ENCODE results near the gene LGI4.

LGI4 gene

DNA sequence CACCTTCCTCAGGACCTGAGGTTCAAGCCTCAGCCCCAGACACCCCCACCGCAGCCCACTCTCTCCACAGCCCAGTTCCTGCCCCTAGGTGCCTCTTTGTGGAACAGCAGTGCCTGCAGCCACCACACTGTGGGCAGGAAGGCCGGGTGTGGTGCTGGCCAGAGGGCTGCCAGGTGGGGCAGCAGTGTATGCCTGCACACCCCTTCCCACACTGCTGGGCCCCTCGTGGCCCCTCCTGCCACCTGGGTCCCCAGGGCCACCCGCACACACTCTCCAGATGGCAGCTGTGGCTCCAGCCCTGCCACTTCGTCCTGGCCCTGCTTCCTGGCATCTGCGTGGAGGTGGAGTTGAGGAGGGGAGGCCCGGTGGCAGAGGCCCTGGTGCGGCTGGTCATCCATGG, 58.2 kb downstream of the LGI4 start:
- TF ChIP-seq, protein P1, sequence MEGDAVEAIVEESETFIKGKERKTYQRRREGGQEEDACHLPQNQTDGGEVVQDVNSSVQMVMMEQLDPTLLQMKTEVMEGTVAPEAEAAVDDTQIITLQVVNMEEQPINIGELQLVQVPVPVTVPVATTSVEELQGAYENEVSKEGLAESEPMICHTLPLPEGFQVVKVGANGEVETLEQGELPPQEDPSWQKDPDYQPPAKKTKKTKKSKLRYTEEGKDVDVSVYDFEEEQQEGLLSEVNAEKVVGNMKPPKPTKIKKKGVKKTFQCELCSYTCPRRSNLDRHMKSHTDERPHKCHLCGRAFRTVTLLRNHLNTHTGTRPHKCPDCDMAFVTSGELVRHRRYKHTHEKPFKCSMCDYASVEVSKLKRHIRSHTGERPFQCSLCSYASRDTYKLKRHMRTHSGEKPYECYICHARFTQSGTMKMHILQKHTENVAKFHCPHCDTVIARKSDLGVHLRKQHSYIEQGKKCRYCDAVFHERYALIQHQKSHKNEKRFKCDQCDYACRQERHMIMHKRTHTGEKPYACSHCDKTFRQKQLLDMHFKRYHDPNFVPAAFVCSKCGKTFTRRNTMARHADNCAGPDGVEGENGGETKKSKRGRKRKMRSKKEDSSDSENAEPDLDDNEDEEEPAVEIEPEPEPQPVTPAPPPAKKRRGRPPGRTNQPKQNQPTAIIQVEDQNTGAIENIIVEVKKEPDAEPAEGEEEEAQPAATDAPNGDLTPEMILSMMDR (IDR thresholded peaks at IDR 0.05; ENCODE audit: insufficient read depth, low read length, poor library complexity, severe bottlenecking) = no peak
- DNase-seq (ENCODE audit: extremely low read depth, insufficient read length) = no peak
- H3K27me3 ChIP-seq (replicated peaks; ENCODE audit: control insufficient read depth, insufficient read depth, low read length) = no peaks in the 10 kb centered on the region
- H3K36me3 ChIP-seq (ENCODE audit: control insufficient read depth, insufficient read depth, low read length) = no peaks in the 10 kb centered on the region
- no peak overlapping the region for H3K4me3 ChIP-seq (replicated peaks; ENCODE audit: low read depth, low read length)

GRCh38 chr19:35076026-35076370, 58.9 kb downstream of the LGI4 start:
- Histone ChIP-seq H3K27me3 (replicated peaks; ENCODE audit: control insufficient read depth, insufficient read depth, low read length) (no peaks in the 10 kb centered on the region), H3K36me3 (ENCODE audit: control insufficient read depth, insufficient read depth, low read length) (no peaks in the 10 kb centered on the region), H3K4me3 (replicated peaks; ENCODE audit: low read depth, low read length) (no peak overlapping the region)
- TF ChIP-seq, protein P1 (IDR thresholded peaks at IDR 0.05; ENCODE audit: insufficient read depth, low read length, poor library complexity, severe bottlenecking) = no peak
- no peak for DNase-seq (ENCODE audit: extremely low read depth, insufficient read length)

DNA sequence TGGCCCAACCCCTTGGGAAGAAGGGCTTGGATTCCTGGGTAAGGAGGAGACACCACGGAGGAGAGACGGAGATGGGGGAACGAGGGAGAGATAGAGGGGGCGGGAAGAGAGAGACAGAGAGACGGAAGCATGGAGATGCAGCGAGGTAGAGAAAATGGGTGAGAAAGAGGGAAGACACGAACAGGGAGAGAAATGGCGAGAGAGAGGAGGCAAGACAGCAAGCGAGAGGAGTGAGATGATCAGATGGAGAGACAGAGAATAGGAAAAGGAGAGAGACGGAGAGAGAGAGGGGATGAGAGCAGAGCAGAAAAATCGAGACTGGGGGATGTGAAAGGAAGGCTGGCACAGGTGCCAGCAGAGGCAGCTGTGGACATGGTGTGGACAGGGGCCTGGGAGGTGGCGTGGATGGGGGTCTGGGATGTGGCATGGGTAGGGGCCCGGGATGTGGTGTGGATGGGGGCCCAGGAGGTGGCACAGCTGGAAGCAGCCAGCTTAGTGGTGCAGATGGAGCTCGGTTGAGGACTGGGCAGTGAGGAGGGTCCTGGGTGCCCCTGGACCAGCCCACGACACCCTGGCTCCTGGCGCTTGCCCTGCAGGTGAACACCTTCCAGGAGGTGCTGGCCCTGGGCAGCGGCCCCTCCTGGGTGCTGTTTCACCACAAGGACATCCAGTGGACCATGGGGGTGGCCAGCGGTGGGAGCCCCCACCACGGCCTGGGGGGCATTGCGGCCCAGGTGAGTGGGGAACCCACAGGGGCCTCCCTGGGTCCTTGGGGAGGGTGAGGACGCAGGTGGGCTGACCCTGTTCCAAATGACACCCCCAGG, 59.4 kb downstream of the LGI4 start:
- DNase-seq (ENCODE audit: extremely low read depth, insufficient read length) = no peak
- no peaks in the 10 kb centered on the region for H3K27me3 ChIP-seq (replicated peaks; ENCODE audit: control insufficient read depth, insufficient read depth, low read length)
- no peak overlapping the region for H3K4me3 ChIP-seq (replicated peaks; ENCODE audit: low read depth, low read length)
- no peaks in the 10 kb centered on the region for H3K36me3 ChIP-seq (ENCODE audit: control insufficient read depth, insufficient read depth, low read length)
- TF ChIP-seq, protein P1 (IDR thresholded peaks at IDR 0.05; ENCODE audit: insufficient read depth, low read length, poor library complexity, severe bottlenecking) = no peak
